Stimulated activated CD8-positive, alpha-beta memory T cell treated with anti-CD3 and anti-CD28 coated beads, Interleukin-15, amount 100 ng/mL, for 48 hours (primary cell): Measurements from ENCODE around the gene SERHL2.
"Not testable (repeated sequence)": the region's sequence is repeated elsewhere in the genome, so short reads cannot be mapped to it uniquely, and the experiment has no call there.

Experiments
- DNase-seq, 2 donors: peaks; one replicate each; pipeline ENCODE4 v3.0.0-alpha.2; 2020; ENCODE audit warnings: low read depth in 2 of 2

The SERHL2 gene

GRCh38 chr22:42535082-42535731 is 18.5 kb upstream of the SERHL2 start:
- DNase-seq: not testable (repeated sequence)

- DNase-seq: no peak
Observed at GRCh38 chr22:42536166-42536565, 17.6 kb upstream of the SERHL2 start.

- DNase-seq: not testable (repeated sequence)
Observed at GRCh38 chr22:42536634-42537033, 17.1 kb upstream of the SERHL2 start.

GRCh38 chr22:42537199-42537831 is 16.4 kb upstream of the SERHL2 start:
- DNase-seq: not testable (repeated sequence)

- DNase-seq: not testable (repeated sequence)
Observed at GRCh38 chr22:42539236-42539771, 14.5 kb upstream of the SERHL2 start.

- no peak for DNase-seq
Observed at GRCh38 chr22:42544686-42545085, 9.1 kb upstream of the SERHL2 start.

- no peak for DNase-seq
Observed at GRCh38 chr22:42547562-42547961, 6.2 kb upstream of the SERHL2 start.

- not testable (repeated sequence) for DNase-seq
Observed at GRCh38 chr22:42548126-42548525, 5.6 kb upstream of the SERHL2 start.

- DNase-seq: no peak
Observed at GRCh38 chr22:42548597-42549330, 5.0 kb upstream of the SERHL2 start.

- no peak for DNase-seq
Observed at GRCh38 chr22:42549331-42550060, 4.3 kb upstream of the SERHL2 start.

- DNase-seq: not testable (repeated sequence)
Observed at GRCh38 chr22:42552294-42552647, 1.5 kb upstream of the SERHL2 start.

- no peak for DNase-seq
Observed at GRCh38 chr22:42560381-42560780, 6.6 kb downstream of the SERHL2 start.

- DNase-seq: no peak
Observed at GRCh38 chr22:42560781-42561180, 7.0 kb downstream of the SERHL2 start.

- DNase-seq: no peak
Observed at GRCh38 chr22:42561856-42562255, 8.1 kb downstream of the SERHL2 start.

GRCh38 chr22:42562279-42562678 is 8.5 kb downstream of the SERHL2 start:
- no peak for DNase-seq

GRCh38 chr22:42562684-42563083 is 8.9 kb downstream of the SERHL2 start:
- no peak for DNase-seq

- not testable (repeated sequence) for DNase-seq
Observed at GRCh38 chr22:42563943-42564342, 10.2 kb downstream of the SERHL2 start.

GRCh38 chr22:42564699-42565098 is 10.9 kb downstream of the SERHL2 start:
- DNase-seq: no peak

GRCh38 chr22:42565956-42566355 is 12.2 kb downstream of the SERHL2 start:
- no peak for DNase-seq

GRCh38 chr22:42567950-42568349 is 14.2 kb downstream of the SERHL2 start:
- not testable (repeated sequence) for DNase-seq

GRCh38 chr22:42570580-42570979 is 16.8 kb downstream of the SERHL2 start:
- not testable (repeated sequence) for DNase-seq

- DNase-seq: not testable (repeated sequence)
Observed at GRCh38 chr22:42571068-42571467, 17.3 kb downstream of the SERHL2 start.
